ENCODE measurements around the gene SPART. TPM values are rescaled to one million over a fixed set of nuclear protein-coding genes. Genes with fewer than 3 reads are reported as not detected.
A peak's percentile ranks its signal among the peaks of the same experiment; 100 is the strongest.

The SPART gene
- total RNA-seq, 1 experiment from 2014 or later = 182 TPM

- no peak for TF ChIP-seq EZH2 (IDR thresholded peaks at IDR 0.05; ENCODE audit: borderline replicate concordance, low read depth, low read length, poor library complexity, severe bottlenecking)
- TF ChIP-seq CTCF (conservative IDR thresholded peaks at IDR 0.05; ENCODE audit: low read depth, low read length) = no peak
- Histone ChIP-seq H3K4me3 (ENCODE audit: low read depth, low read length, poor library complexity, severe bottlenecking) (no peak overlapping the region), H3K27me3 (replicated peaks; ENCODE audit: insufficient read depth, low read depth, low read length, poor library complexity) (no peaks in the 10 kb centered on the region), H3K4me1 (ENCODE audit: insufficient read depth, low read length, poor library complexity, severe bottlenecking) (peaks cover 2% of the 10 kb centered on the region), H3K36me3 (ENCODE audit: insufficient read depth, low read length, poor library complexity, severe bottlenecking) (no peaks in the 10 kb centered on the region), H3K9me3 (ENCODE audit: low read depth, low read length, poor library complexity, severe bottlenecking) (no peaks in the 10 kb centered on the region), H3K27ac (ENCODE audit: low read depth, low read length, poor library complexity, severe bottlenecking) (no peak overlapping the region)
- ChIA-PET CTCF (no interaction called here), POLR2A (ENCODE audit: low non-redundant PET) (no interaction called here)
- no TSS peak for BruUV-seq (replicated peaks)
- no peak for DNase-seq (ENCODE audit: low spot score)
- intact Hi-C loops (cut with micrococcal nuclease; ENCODE audit: unreplicated experiment) = no loop called here
These were observed 6.8 kb upstream of the SPART start for GRCh38 chr13:36353001-36353400.

GRCh38 chr13:36352350-36352749 lies 6.2 kb upstream of the SPART start:
- H3K4me3 ChIP-seq (ENCODE audit: low read depth, low read length, poor library complexity, severe bottlenecking) = no peak overlapping the region
- intact Hi-C loops (cut with micrococcal nuclease; ENCODE audit: unreplicated experiment) = no loop called here
- ChIA-PET POLR2A (ENCODE audit: low non-redundant PET) (no interaction called here), CTCF (no interaction called here)
- no peak overlapping the region for H3K27ac ChIP-seq (ENCODE audit: low read depth, low read length, poor library complexity, severe bottlenecking)
- H3K9me3 ChIP-seq (ENCODE audit: low read depth, low read length, poor library complexity, severe bottlenecking) = no peaks in the 10 kb centered on the region
- no peaks in the 10 kb centered on the region for H3K36me3 ChIP-seq (ENCODE audit: insufficient read depth, low read length, poor library complexity, severe bottlenecking)
- no TSS peak for BruUV-seq (replicated peaks)
- TF ChIP-seq EZH2 (IDR thresholded peaks at IDR 0.05; ENCODE audit: borderline replicate concordance, low read depth, low read length, poor library complexity, severe bottlenecking) = no peak
- TF ChIP-seq CTCF (conservative IDR thresholded peaks at IDR 0.05; ENCODE audit: low read depth, low read length) = no peak
- no peaks in the 10 kb centered on the region for H3K27me3 ChIP-seq (replicated peaks; ENCODE audit: insufficient read depth, low read depth, low read length, poor library complexity)
- DNase-seq (ENCODE audit: low spot score) = no peak
- no peaks in the 10 kb centered on the region for H3K4me1 ChIP-seq (ENCODE audit: insufficient read depth, low read length, poor library complexity, severe bottlenecking)

DNA sequence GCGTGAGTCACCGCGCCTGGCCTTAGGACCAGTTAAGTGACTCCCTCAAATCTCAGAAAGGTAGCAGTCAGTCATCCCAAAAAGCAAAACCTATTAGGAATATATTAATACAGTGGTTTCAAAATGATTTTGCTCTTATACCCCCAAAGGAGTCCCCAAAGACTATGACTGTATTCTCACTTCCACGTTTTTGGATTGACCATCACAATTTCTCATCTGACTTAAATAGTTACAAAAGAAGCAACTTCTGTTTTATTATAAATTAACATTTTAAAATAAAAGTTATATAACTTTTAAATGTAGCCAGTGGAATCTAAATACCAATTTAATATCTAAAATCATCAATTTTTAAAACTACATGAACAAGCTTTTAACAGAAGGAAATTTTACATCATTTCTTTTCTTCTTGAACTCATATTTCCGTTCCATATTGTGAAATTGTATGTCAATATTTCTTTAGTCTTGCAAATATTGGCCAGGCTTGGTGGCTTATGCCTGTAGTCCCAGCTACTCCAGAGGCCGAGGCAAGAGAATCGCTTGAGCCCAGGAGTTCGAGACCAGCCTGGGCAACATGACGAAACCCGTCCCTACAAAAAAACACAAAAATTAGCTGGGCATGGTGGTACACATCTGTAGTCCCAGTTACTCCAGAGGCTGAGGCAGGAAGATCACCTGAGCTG lies 1.5 kb upstream of the SPART start:
- intact Hi-C loops (cut with micrococcal nuclease; ENCODE audit: unreplicated experiment) = loop anchor here (2.0 to 10.0 kb wide), 4 partner anchors 47 to 637 kb away; no protein-coding TSS in a partner anchor
- no peak for DNase-seq (ENCODE audit: low spot score)
- peaks cover 15% of the 10 kb centered on the region for H3K4me1 ChIP-seq (ENCODE audit: insufficient read depth, low read length, poor library complexity, severe bottlenecking)
- ChIA-PET POLR2A (ENCODE audit: low non-redundant PET) (no interaction called here), CTCF (no interaction called here)
- BruUV-seq (replicated peaks) = no TSS peak
- H3K4me3 ChIP-seq (ENCODE audit: low read depth, low read length, poor library complexity, severe bottlenecking) = no peak overlapping the region
- no peaks in the 10 kb centered on the region for H3K36me3 ChIP-seq (ENCODE audit: insufficient read depth, low read length, poor library complexity, severe bottlenecking)
- TF ChIP-seq CTCF (conservative IDR thresholded peaks at IDR 0.05; ENCODE audit: low read depth, low read length) = no peak
- TF ChIP-seq EZH2 (IDR thresholded peaks at IDR 0.05; ENCODE audit: borderline replicate concordance, low read depth, low read length, poor library complexity, severe bottlenecking) = no peak
- peak overlapping the region; percentile 98 for H3K27ac ChIP-seq (ENCODE audit: low read depth, low read length, poor library complexity, severe bottlenecking)
- no peaks in the 10 kb centered on the region for H3K9me3 ChIP-seq (ENCODE audit: low read depth, low read length, poor library complexity, severe bottlenecking)
- no peaks in the 10 kb centered on the region for H3K27me3 ChIP-seq (replicated peaks; ENCODE audit: insufficient read depth, low read depth, low read length, poor library complexity)
